HepG2 (cell line): ENCODE results near the gene EPHA1. TPM values are rescaled to one million over a fixed set of nuclear protein-coding genes. Genes with fewer than 3 reads are reported as not detected.

ENCODE experiments used
- ATAC-seq: fragments of 200-7000 bp; cut with Tn5 transposase; 3 replicates; pipeline ENCODE4 v1.9.1; 2020; ENCODE audit warnings: mild to moderate bottlenecking, moderate library complexity
- BruUV-seq: library from RNA; stranded (reverse); fragments of 400-500 nt; replicated peaks from 2 replicates; lab custom pipeline; 2021; lab: Mats Ljungman, UMichigan
- CTCF ChIA-PET: fragments of 300-600 bp; formaldehyde crosslinking; extraction: SDS; loops from one replicate; lab custom pipeline; 2021; ENCODE audit warnings: low total read pairs, inconsistent platforms, low intra/inter-chr PET ratio; lab: Yijun Ruan, JAX
- POLR2A ChIA-PET: fragments of 350-600 bp; sonication (Branson Sonifier 250); formaldehyde crosslinking; loops from one replicate; lab custom pipeline; 2020; ENCODE audit warnings: antibody characterized with exemption, inconsistent platforms; lab: Yijun Ruan, JAX
- DNase-seq: peaks from one replicate; pipeline ENCODE4 v3.0.0-alpha.2; 2015; ENCODE audit warnings: low spot score
- FAIRE-seq: peaks from 3 replicates; lab custom pipeline; 2011; peaks lifted over from hg19 to GRCh38; lab: Jason Lieb, UNC
- H2AFZ ChIP-seq: one replicate; pipeline ENCODE4 v1.6.1; 2011; ENCODE audit warnings: low read length, inconsistent platforms
- H3K27ac ChIP-seq: fragments of 300-600 bp; 3 replicates; pipeline ENCODE4 v1.8.0; 2011; ENCODE audit warnings: mixed run types, mild to moderate bottlenecking, mixed read lengths, low read length, inconsistent platforms; ENCODE audit not compliant: insufficient read depth; ENCODE audit errors: extremely low read length
- H3K27me3 ChIP-seq, 2 experiments: fragments of 200-600 bp in 1 of 2; 2 replicates in 1 of 2; 3 replicates in 1 of 2; pipeline versions ENCODE4 v1.6.0 to v1.8.0; 2011; ENCODE audit warnings: low read length in 2 of 2, mild to moderate bottlenecking in 2 of 2, moderate library complexity in 2 of 2, inconsistent platforms in 1 of 2; ENCODE audit not compliant: insufficient read depth in 2 of 2, control insufficient read depth in 1 of 2
- H3K36me3 ChIP-seq, 2 experiments: fragments of 200-600 bp in 1 of 2; replicated peaks in 1 of 2; 2 replicates in 1 of 2; 3 replicates in 1 of 2; pipeline versions ENCODE4 v1.5.1 to v1.8.0; 2011; ENCODE audit warnings: low read length in 2 of 2, inconsistent platforms in 1 of 2; ENCODE audit not compliant: insufficient read depth in 2 of 2, control insufficient read depth in 1 of 2
- H3K4me1 ChIP-seq: 2 replicates; pipeline ENCODE4 v1.5.1; 2012; ENCODE audit warnings: low read length, inconsistent platforms; ENCODE audit not compliant: insufficient read depth
- H3K4me2 ChIP-seq: 2 replicates; pipeline ENCODE4 v1.6.0; 2011; ENCODE audit warnings: low read depth, low read length, inconsistent platforms
- H3K4me3 ChIP-seq, 3 experiments: fragments of 200-600 bp in 1 of 3; sonication (generic), shearing (Covaris generic) in 1 of 3; replicated peaks in 1 of 3; 2 replicates each; pipeline ENCODE4 v1.5.1; 2011 to 2016; ENCODE audit warnings: low read length in 3 of 3, inconsistent platforms in 2 of 3, low read depth in 2 of 3, mild to moderate bottlenecking in 2 of 3, control low read depth in 1 of 3, mixed read lengths in 1 of 3; ENCODE audit not compliant: insufficient read depth in 1 of 3
- H3K79me2 ChIP-seq: one replicate; pipeline ENCODE4 v1.6.1; 2011; ENCODE audit warnings: low read length, inconsistent platforms; ENCODE audit not compliant: insufficient read depth
- H3K9ac ChIP-seq: 2 replicates; pipeline ENCODE4 v1.6.0; 2011; ENCODE audit warnings: mild to moderate bottlenecking, low read depth, low read length, inconsistent platforms; ENCODE audit not compliant: insufficient read depth
- H3K9me3 ChIP-seq: 2 replicates; pipeline ENCODE4 v1.5.1; 2012; ENCODE audit warnings: mild to moderate bottlenecking, low read length
- H4K20me1 ChIP-seq: 2 replicates; pipeline ENCODE4 v1.6.0; 2011; ENCODE audit warnings: inconsistent platforms, mild to moderate bottlenecking, low read length, moderate library complexity; ENCODE audit not compliant: insufficient read depth
- HNF4A ChIP-seq: sonication (generic); formaldehyde crosslinking; IDR thresholded peaks from 2 replicates; pipeline ENCODE4 v1.4.0; 2020; ENCODE audit warnings: missing genetic modification reagents
- HOXA7 ChIP-seq: sonication (generic); formaldehyde crosslinking; IDR thresholded peaks from 2 replicates; pipeline ENCODE4 v1.8.1; 2022; ENCODE audit warnings: mild to moderate bottlenecking, missing genetic modification reagents, moderate library complexity
- PTBP1 ChIP-seq: fragments of 200-400 bp; formaldehyde crosslinking; IDR thresholded peaks from 2 replicates; pipeline ENCODE4 v1.6.1; 2018; ENCODE audit warnings: low read length, low read depth; ENCODE audit not compliant: poor library complexity, severe bottlenecking
- ZFP82 ChIP-seq: sonication (generic); formaldehyde crosslinking; IDR thresholded peaks from 2 replicates; pipeline ENCODE4 v1.5.1; 2020; ENCODE audit warnings: mild to moderate bottlenecking, missing genetic modification reagents, borderline replicate concordance
- ZNF33A ChIP-seq: sonication (generic); formaldehyde crosslinking; IDR thresholded peaks from 2 replicates; pipeline ENCODE4 v1.5.1; 2020; ENCODE audit warnings: missing genetic modification reagents, mild to moderate bottlenecking, moderate library complexity, borderline replicate concordance
- ZNF558 ChIP-seq: sonication (generic); formaldehyde crosslinking; IDR thresholded peaks from 2 replicates; pipeline ENCODE4 v1.9.0; 2022; ENCODE audit warnings: mild to moderate bottlenecking, missing genetic modification reagents, borderline replicate concordance
- ZNF619 ChIP-seq: sonication (generic); formaldehyde crosslinking; IDR thresholded peaks from 2 replicates; pipeline ENCODE4 v1.4.0; 2020; ENCODE audit warnings: mild to moderate bottlenecking, missing genetic modification reagents
- ZNF768 ChIP-seq: sonication (generic); formaldehyde crosslinking; IDR thresholded peaks from 2 replicates; pipeline ENCODE4 v1.4.0; 2020; ENCODE audit warnings: missing genetic modification reagents
- WGBS: methylation state at CpG from one replicate; pipeline ENCODE4 v1.1.6; 2017; ENCODE audit warnings: low lambda C conversion rate; 5-methylcytosine and 5-hydroxymethylcytosine counted together
- in situ Hi-C: cut with HindIII; loops from 2 replicates; pipeline ENCODE4 v1.10.0; 2017; ENCODE audit warnings: low pct_unique_long_range_greater_than_20kb; ENCODE audit not compliant: extremely low pct_ligation_motif_present
- intact Hi-C: fragments of 100-400 bp; cut with micrococcal nuclease; formaldehyde crosslinking; loops from one replicate; pipeline ENCODE4 v1.10.0; 2022; ENCODE audit not compliant: unreplicated experiment
- polyA plus RNA-seq, 8 experiments: library from polyadenylated mRNA; depleted of rRNA in 3 of 8; stranded (reverse) in 7 of 8; unstranded in 1 of 8; fragments of >200 nt; fragmentation: Illumina TruSeq in 4 of 8; extraction: Trizol in 4 of 8; gene quantifications; 2 replicates each; pipeline versions ENCODE4 v1.2.1 to v1.2.3, GENCODE V29; 2011 to 2016; ENCODE audit warnings: low read depth in 4 of 8, missing spikeins in 1 of 8, mixed read lengths in 1 of 8; ENCODE audit not compliant: insufficient read depth in 1 of 8
- total RNA-seq, 5 experiments: library from RNA; depleted of rRNA; stranded (reverse); fragments of >200 nt; fragmentation: Illumina TruSeq; extraction: Trizol; gene quantifications; 2 replicates each; pipeline ENCODE4 v1.2.3, GENCODE V29; 2016; ENCODE audit warnings: low read depth in 1 of 5
- TF ChIP-seq, protein P1 (sequence below): sonication (generic); formaldehyde crosslinking; conservative IDR thresholded peaks from 2 replicates; pipeline ENCODE4 v1.8.0; 2022; ENCODE audit warnings: mild to moderate bottlenecking, moderate library complexity, missing genetic modification reagents
- TF ChIP-seq, protein P2 (sequence below): sonication (generic); formaldehyde crosslinking; IDR thresholded peaks from 2 replicates; pipeline ENCODE4 v1.4.0; 2020; ENCODE audit warnings: missing genetic modification reagents
- TF ChIP-seq, protein P3 (sequence below): IDR thresholded peaks from 2 replicates; pipeline ENCODE4 v1.6.1; 2012; ENCODE audit warnings: inconsistent platforms
- TF ChIP-seq, protein P4 (sequence below): sonication (generic); formaldehyde crosslinking; IDR thresholded peaks from 2 replicates; pipeline ENCODE4 v1.4.0; 2020; ENCODE audit warnings: missing genetic modification reagents, mild to moderate bottlenecking, borderline replicate concordance

EPHA1 gene
- total and polyA plus RNA-seq, 2 of the 13 experiments (the other 11 are each of a cell fraction or from before 2014, with no cell fraction given), result 4.6 to 17.1 TPM

DNA sequence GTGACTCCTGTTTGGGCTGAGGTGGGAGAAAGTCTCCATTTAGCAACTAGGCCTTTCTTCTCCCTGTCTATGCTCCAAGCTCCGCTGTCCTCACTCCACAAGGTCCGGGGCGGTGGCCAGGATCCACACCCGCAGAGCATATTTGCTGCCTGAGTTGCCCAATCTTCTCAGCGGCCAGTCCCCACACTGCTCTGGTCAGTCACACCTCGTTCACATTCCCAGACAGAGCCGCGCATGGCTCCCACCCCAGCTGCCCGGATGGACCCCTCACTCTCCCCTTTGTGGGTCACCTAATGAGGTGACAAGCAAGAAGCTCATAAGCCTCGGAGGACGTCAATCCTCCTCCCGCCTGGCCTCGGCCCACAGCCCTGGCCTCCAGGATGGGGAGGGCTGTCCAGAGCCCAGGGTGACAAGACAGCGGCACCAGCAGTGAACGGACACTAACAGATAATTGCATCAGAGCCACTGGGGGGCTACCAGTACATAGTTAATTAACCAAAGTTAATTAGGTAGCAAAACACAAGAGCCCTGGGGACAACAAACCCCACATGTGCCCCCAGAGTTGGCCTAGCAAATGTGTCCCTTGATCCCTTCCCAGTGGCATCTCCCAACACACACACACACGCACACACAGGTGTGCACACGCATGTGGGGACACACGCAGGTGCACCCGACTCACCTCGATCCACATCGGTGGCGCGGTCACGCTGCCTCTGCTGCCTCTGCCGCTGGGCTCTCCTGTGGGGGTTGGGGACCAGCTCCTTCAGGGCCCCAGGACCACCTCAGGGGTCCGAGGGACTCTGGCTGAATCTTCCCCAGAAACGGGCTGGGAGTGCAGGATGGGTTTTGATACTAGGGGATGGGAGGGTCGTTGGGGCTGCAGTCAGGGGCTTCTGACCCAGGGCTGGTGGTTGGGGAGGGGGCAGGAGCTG lies 11.8 kb downstream of the EPHA1 start (continued):
- TF ChIP-seq, protein P1, sequence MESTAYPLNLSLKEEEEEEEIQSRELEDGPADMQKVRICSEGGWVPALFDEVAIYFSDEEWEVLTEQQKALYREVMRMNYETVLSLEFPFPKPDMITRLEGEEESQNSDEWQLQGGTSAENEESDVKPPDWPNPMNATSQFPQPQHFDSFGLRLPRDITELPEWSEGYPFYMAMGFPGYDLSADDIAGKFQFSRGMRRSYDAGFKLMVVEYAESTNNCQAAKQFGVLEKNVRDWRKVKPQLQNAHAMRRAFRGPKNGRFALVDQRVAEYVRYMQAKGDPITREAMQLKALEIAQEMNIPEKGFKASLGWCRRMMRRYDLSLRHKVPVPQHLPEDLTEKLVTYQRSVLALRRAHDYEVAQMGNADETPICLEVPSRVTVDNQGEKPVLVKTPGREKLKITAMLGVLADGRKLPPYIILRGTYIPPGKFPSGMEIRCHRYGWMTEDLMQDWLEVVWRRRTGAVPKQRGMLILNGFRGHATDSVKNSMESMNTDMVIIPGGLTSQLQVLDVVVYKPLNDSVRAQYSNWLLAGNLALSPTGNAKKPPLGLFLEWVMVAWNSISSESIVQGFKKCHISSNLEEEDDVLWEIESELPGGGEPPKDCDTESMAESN (CRISPR knock-in tag), result no peak

DNA sequence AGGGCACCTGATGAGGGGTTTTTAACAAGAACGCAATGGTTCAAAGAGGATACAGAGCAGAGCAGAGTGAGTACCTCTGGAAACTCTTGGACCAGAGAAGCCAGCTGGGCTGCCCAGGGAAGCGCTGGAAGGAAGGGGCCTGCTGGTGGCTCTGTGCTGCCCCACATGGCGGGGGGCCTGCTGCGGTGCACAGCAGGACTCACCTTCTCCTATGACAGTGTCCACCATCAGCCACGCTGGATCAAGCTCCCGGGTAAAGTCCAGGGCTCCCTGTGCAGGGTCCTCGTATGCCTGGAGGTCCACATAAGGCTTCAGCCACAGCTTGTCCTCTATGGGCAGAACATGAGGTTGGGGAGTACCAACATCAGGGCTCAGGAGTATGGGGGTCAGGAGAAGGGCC lies 12.5 kb downstream of the EPHA1 start:
- intact Hi-C loops (no loop called here), in situ Hi-C loops (loop anchor here (25.0 kb wide), 1 partner anchor 516 kb away; the partner anchor contains the start of gene TCAF1)
- Histone ChIP-seq H3K4me2 (peak overlapping the region; percentile 78), H3K27me3 (no peaks in the 10 kb centered on the region), H2AFZ (no peak overlapping the region), H3K4me3 (peak overlapping the region in 1 of 3 experiments; percentile 47; a peak in 2 of 6 replicates), H3K4me1 (peaks cover 60% of the 10 kb centered on the region), H3K9ac (peak overlapping the region; percentile 27; the same call in 1 of the 2 replicates), H3K36me3 (peaks cover 0 to 3% of the 10 kb centered on the region in 2 experiments; a peak in 1 of 5 replicates), H3K27ac (peak overlapping the region; percentile 66), H4K20me1 (no peaks in the 10 kb centered on the region), H3K9me3 (no peaks in the 10 kb centered on the region), H3K79me2 (no peaks in the 10 kb centered on the region)
- POLR2A ChIA-PET, result interaction anchor here (1.1 to 2.5 kb wide), 8 partner anchors 9 to 133 kb away, joined by 3 to 24 read pairs (median 8); partner anchors contain the start of genes CASP2, EPHA1 and GSTK1
- FAIRE-seq (no peak), ATAC-seq (peak; percentile 45), DNase-seq (no peak)
- no TSS peak for BruUV-seq
- 37% methylated on average over 5 of the region's 7 CpGs for WGBS
- CTCF ChIA-PET, result no interaction called here
- no peak for TF ChIP-seq ZNF33A (CRISPR knock-in tag)
- TF ChIP-seq, protein P2, sequence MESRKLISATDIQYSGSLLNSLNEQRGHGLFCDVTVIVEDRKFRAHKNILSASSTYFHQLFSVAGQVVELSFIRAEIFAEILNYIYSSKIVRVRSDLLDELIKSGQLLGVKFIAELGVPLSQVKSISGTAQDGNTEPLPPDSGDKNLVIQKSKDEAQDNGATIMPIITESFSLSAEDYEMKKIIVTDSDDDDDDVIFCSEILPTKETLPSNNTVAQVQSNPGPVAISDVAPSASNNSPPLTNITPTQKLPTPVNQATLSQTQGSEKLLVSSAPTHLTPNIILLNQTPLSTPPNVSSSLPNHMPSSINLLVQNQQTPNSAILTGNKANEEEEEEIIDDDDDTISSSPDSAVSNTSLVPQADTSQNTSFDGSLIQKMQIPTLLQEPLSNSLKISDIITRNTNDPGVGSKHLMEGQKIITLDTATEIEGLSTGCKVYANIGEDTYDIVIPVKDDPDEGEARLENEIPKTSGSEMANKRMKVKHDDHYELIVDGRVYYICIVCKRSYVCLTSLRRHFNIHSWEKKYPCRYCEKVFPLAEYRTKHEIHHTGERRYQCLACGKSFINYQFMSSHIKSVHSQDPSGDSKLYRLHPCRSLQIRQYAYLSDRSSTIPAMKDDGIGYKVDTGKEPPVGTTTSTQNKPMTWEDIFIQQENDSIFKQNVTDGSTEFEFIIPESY (CRISPR knock-in tag), result peak; percentile 63
- TF ChIP-seq ZNF558 (CRISPR knock-in tag), result 0 out of 2 replicates have a peak, but pooled peaks have one; percentile 12
- TF ChIP-seq ZFP82 (CRISPR knock-in tag), result no peak
- TF ChIP-seq ZNF768 (CRISPR knock-in tag), result peak; percentile 82; the same call in 1 of the 2 replicates
- TF ChIP-seq HOXA7 (CRISPR knock-in tag), result no peak
- TF ChIP-seq ZNF619 (CRISPR knock-in tag), result 0 out of 2 replicates have a peak, but pooled peaks have one; percentile 28
- no peak for TF ChIP-seq PTBP1
- TF ChIP-seq, protein P3, sequence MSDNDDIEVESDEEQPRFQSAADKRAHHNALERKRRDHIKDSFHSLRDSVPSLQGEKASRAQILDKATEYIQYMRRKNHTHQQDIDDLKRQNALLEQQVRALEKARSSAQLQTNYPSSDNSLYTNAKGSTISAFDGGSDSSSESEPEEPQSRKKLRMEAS, result peak; percentile 47; the same call in 1 of the 2 replicates
- TF ChIP-seq, protein P4, sequence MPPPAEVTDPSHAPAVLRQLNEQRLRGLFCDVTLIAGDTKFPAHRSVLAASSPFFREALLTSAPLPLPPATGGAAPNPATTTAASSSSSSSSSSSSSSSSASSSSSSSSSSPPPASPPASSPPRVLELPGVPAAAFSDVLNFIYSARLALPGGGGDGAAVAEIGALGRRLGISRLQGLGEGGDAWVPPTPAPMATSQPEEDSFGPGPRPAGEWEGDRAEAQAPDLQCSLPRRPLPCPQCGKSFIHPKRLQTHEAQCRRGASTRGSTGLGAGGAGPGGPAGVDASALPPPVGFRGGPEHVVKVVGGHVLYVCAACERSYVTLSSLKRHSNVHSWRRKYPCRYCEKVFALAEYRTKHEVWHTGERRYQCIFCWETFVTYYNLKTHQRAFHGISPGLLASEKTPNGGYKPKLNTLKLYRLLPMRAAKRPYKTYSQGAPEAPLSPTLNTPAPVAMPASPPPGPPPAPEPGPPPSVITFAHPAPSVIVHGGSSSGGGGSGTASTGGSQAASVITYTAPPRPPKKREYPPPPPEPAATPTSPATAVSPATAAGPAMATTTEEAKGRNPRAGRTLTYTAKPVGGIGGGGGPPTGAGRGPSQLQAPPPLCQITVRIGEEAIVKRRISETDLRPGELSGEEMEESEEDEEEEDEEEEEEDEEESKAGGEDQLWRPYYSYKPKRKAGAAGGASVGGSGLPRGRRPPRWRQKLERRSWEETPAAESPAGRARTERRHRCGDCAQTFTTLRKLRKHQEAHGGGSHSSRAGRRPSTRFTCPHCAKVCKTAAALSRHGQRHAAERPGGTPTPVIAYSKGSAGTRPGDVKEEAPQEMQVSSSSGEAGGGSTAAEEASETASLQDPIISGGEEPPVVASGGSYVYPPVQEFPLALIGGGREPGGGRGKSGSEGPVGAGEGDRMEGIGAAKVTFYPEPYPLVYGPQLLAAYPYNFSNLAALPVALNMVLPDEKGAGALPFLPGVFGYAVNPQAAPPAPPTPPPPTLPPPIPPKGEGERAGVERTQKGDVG (CRISPR knock-in tag), result peak; percentile 67; the same call in 1 of the 2 replicates
- TF ChIP-seq HNF4A (CRISPR knock-in tag), result peak; percentile 68
